Activated CD4-positive, CD25-positive, alpha-beta regulatory T cell treated with anti-CD3 and anti-CD28 coated beads, Interleukin-2, amount 50 U/mL, for 72 hours (primary cell): ENCODE measurements around the gene FOXN1.
"Not testable (repeated sequence)": the region's sequence is repeated elsewhere in the genome, so short reads cannot be mapped to it uniquely, and the experiment has no call there.

Source experiments
- DNase-seq: peaks from one replicate; pipeline ENCODE4 v3.0.0; 2021

The FOXN1 gene, protein sequence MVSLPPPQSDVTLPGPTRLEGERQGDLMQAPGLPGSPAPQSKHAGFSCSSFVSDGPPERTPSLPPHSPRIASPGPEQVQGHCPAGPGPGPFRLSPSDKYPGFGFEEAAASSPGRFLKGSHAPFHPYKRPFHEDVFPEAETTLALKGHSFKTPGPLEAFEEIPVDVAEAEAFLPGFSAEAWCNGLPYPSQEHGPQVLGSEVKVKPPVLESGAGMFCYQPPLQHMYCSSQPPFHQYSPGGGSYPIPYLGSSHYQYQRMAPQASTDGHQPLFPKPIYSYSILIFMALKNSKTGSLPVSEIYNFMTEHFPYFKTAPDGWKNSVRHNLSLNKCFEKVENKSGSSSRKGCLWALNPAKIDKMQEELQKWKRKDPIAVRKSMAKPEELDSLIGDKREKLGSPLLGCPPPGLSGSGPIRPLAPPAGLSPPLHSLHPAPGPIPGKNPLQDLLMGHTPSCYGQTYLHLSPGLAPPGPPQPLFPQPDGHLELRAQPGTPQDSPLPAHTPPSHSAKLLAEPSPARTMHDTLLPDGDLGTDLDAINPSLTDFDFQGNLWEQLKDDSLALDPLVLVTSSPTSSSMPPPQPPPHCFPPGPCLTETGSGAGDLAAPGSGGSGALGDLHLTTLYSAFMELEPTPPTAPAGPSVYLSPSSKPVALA

DNA sequence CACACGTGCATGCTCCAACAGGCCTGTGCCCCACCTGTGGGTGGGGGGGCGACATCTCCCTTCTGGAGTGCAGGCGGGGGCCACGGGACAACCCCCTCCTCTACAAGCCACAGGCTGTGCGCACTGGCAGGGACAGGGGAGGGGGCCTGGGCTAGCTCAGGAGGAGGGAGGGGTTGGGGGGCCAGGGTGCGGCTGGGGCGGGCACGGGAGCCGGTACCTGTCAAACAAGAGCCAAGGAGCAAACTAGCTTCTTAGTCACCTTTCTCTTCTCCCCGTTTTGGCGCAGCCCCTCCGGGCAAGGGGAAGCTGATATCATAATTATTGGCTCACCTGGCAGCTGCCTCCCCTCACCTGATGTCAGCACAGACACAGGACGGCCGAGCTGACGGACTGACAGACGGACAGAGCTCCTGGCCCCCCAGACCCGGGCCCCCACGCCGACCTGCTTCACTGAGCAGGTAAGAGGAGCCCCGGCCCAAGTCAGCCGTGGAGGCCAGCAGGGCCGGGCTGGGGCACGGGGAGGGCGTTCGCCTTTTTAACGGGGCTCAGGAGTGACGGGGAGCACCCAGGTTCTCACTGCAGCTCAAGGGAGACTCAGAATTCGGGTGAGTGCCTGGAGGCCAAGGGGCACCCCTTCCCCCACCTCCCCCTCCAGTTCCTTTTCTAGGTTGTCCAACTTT, at the start of gene FOXN1:
TSS of gene FOXN1 (plus strand) at position 363 of the 680 bp plus-strand sequence. CDS start 17,622 bp downstream, outside the sequence.
- no peak for DNase-seq

DNA sequence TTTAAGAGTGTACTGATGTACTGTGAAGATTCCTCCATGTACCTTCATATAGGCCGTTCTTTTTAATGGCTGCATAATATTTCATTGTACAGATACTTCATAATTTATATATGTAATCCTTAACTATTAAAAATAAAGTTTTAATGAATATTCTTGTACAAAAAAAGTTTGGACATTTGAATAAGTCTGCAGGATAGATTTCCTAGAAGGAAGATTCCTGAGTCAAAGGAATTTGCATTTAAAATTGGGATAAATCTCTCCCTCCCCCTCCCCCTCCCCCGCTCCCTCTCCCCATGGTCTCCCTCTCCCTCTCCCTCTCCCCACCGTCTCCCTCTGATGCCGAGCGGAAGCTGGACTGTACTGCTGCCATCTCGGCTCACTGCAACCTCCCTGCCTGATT, 48.3 kb upstream of the FOXN1 start:
- no peak for DNase-seq

DNA sequence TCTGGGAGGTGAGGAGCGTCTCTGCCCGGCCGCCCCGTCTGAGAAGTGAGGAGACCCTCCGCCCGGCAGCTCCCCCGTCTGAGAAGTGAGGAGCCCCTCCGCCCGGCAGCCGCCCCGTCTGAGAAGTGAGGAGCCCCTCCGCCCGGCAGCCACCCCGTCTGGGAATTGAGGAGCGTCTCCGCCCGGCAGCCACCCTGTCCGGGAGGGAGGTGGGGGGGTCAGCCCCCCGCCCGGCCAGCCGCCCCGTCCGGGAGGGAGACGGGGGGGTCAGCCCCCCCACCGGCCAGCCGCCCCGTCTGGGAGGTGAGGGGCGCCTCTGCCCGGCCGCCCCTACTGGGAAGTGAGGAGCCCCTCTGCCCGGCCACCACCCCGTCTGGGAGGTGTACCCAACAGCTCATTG, 47.3 kb upstream of the FOXN1 start:
- DNase-seq = not testable (repeated sequence)

DNA sequence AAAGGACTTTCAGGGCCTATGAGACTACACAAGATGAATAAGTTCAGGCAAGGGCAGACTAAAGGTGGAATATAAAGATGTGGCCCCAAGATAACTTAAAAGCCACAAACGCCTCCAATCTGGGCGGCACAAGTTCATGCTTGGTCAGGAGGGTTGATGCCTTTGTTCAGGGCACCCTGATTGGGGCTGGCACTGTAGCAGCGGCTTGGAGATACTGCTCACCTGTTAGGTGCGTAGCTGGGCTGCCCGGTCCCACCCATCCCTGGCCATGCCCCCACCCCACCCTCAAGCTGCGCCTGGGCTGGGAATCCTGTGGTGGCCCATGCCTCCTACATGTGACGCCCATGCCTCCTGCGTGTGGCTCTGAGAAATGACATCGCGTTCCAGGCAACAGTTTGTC, 45.2 kb upstream of the FOXN1 start:
- no peak for DNase-seq

DNA sequence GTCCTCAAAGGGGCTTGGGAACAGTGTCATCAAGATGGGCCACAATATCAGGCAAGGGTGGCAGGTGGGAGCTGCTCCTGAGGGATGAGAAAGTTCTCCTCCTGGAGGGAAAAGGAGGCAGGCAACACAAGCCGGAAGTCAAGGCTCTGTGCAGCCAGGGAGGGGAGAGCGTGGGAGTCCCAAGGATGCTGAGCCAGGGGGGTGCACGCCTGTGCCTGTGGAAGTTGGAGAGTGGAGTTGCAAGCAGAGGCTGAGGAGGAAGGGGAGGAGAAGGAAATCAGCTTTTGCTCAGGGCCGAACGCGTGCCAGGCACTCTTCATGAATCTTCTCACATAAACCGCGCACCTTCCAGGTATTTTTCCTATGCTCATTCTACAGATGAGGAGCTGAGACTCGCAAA, 40.1 kb upstream of the FOXN1 start:
- DNase-seq = no peak

DNA sequence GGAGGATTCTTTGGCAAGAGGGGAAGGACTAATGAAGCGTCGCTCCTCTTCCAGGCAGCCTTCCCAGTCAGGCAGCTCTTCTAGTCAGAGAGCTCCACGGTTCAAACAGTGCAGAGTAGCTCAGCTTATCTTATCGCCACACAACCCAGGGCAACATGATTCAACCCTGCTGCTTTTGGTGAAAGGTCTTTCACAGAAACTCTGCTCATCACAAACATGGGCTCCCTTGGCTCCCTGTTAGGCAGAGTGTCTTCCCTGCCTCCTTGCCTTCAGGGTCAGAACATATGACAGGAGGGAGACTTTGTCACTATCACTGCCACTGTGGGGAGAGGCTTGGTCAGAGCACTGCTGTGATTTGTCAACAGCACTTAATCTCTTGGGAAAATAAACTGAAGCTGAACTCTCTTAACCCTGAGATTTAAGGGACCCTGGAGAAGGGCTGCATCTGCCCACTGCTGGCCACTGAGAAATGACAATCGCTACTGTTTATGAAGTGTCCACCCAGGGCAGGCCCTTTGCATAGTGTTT, 39.6 kb upstream of the FOXN1 start:
- DNase-seq = no peak

DNA sequence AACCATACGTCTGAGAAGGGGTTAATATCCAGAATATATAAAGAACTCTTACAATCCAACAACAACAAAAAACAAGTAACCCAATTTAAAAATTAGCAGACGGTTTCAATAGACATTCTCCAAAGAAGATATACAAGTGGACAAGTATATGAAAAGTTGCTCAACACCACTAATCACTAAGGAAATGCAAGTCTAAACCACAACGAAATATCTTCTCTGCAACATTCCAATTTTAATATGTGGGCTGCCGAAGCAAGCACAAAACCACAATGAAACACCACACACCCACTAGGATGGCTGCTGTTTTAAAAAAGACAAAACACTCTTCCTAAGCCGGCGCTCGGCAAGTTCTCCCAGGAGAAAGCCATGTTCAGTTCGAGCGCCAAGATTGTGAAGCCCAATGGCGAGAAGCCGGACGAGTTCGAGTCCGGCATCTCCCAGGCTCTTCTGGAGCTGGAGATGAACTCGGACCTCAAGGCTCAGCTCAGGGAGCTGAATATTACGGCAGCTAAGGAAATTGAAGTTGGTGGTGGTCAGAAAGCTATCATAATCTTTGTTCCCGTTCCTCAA, 38.6 kb upstream of the FOXN1 start:
- DNase-seq = no peak

DNA sequence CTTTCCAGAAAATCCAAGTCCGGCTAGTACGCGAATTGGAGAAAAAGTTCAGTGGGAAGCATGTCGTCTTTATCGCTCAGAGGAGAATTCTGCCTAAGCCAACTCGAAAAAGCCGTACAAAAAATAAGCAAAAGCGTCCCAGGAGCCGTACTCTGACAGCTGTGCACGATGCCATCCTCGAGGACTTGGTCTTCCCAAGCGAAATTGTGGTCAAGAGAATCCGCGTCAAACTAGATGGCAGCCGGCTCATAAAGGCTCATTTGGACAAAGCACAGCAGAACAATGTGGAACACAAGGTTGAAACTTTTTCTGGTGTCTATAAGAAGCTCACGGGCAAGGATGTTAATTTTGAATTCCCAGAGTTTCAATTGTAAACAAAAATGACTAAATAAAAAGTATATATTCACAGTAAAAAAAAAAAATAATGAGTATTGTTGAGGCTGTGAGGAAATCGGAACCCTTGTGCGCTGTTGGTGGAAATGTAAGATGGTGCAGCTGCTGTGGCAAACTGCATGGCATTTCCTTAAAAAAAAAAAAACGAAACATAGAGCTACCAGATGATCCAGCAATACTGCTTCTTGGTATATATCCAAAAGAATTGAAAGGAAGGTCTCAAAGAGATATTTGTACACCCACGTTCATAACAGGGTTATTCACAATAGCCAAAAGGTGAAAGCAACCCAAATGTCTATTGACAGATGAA, 38.0 kb upstream of the FOXN1 start:
- DNase-seq = not testable (repeated sequence)

DNA sequence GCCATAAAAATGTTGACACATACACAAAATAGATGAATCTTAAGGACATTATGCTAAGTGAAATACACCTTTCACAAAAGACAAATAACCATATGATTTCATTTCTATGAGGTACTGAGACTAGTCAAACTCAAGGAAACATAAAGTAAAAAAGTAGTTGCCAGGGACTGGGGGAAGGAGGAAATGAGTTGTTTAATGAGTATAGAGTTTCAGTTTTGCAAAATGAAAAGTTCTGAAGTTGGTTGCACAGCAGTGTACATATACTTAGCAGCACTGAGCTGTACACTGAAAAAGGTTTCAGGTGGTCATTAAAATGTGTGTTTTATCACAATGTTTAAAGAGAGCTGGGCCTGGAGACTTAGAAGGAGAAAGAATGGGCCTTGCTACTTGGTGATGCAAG, 37.4 kb upstream of the FOXN1 start:
- DNase-seq = no peak

DNA sequence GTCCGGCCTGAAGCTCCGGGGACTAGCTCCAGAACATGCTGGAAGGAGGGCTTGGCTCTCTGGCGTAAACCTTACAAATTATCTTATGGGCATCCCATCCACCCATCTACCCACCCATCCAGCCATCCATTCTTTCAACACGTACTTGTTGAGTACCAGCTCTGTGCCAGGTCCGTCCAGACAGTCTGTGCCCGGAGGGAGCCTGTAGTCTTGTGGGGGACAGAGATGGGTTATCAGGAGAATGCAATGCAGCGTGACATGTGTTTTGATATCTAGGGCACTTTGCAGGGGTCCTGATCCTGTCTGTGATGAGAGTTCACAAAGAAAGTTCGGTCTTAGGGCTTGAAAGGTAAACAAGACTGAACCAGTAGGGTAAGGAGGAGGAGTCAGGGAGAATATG, 36.8 kb upstream of the FOXN1 start:
- no peak for DNase-seq

DNA sequence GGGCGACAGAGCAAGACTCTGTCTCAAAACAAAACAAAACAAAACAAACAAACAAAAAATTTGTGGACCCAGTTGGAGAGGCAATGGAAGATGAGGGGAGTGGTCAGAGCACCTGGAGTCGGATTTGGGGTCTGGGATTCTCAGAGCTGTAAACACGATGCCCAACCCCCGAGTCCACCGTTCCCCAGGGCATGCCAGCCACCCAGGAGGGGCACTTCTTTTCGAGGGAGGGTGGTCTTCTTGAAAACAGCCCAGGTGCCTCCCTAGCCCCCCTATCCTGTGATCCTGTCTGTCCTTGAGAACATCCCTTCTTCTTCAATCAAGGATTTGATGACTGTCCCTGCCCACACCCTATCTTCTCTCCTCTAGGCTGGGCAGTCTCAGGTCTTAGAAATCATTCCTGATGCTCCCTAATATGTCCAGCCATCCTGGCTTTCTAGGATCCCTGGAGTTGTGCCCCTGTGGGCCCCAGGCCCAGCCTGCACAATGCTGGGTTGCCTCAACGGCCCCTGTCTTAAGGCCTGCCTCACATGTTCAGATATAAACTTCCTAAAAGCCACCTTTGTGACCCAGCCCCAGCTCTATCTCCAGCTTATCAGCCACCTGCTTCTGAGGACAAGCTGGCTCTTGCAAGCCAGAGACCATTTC, 35.8 kb upstream of the FOXN1 start:
- DNase-seq = no peak

DNA sequence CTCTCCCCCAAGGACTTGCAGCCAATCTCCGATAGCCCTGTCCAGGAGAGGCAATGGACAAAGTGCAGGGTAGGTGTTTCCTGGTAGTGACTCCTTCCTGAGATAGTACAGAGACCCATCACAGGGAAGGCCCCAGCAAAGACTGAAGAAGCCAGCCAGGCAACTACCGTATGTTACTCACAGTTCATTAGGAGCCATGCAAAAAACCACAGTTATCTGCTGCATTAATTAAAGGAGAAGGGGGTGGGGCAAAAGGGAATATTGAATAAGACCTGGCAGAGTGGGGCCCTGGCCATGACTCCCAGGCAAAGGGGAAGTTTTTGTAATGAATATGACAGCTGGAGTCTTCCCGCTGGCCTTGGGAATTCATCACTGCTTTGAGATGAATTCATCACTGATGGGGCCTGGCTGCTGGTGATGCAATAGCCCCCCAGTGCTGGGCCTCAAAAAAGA, 35.2 kb upstream of the FOXN1 start:
- no peak for DNase-seq

DNA sequence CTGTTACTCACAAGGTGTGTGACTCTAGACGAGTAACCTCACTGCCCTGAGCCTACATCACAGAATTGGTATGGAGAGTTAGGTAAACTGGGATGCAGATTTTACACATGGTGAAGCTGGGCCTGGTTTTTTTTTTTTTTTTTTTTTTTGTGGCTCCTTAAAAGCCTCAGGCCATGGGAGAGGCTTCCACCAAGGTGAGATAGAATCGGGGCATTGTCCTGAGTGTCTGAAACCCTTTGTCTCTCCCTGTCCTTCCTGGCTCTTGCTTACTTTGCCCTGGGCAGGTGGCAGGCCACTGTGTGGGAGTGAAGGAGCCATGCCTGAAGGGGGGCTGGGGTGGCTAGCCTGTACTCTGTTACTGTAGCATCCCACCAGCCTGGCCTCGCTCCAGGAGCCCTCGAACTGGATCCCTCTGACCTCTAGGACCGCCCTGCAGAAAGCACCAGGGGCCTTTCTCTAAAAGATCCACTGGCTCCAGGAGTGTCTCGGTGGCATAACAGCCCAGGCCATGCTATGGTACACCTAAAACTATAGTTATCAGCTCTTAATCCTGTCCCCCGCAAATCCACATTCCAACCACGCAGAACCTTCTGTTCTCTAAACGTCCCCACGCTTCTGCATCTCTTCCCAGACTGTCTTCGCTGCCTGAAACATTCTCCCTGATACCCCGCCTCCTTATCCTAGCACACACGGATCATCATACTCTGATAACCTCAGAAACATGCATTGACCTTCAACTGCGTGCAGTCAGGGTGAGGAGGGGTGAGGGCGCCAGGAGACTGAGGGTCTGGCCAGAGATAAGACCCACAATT, 34.4 kb upstream of the FOXN1 start:
- no peak for DNase-seq

DNA sequence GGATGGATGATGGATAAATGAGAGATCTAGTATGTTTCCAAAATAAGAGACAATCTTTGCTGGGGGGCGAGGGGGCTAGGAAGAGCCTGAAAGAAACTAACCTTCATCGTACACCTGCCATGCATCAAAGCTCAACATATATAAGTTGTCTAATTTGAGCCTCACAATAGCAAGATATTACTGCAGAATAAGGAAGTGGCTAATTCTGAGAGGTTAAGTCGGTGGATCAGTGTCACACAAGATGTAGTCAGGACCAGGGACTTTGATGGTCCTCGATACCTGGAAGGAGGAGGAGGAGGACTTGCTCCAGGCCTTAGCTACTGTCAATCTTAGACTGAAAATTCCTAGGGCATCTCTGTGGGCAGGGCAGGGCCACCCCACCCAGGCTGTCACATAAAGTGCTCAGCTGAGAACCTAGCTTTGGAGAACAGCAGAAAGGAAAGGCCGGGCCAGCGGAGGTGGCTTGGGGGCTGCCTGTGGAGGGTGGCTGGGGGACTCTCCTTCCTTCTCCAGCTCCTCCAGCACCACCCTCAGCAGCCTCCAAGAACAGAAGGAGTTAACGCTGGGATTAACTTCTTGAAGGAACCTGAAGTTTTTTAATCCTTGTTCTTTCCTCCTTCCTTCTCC, 33.2 kb upstream of the FOXN1 start:
- no peak for DNase-seq

DNA sequence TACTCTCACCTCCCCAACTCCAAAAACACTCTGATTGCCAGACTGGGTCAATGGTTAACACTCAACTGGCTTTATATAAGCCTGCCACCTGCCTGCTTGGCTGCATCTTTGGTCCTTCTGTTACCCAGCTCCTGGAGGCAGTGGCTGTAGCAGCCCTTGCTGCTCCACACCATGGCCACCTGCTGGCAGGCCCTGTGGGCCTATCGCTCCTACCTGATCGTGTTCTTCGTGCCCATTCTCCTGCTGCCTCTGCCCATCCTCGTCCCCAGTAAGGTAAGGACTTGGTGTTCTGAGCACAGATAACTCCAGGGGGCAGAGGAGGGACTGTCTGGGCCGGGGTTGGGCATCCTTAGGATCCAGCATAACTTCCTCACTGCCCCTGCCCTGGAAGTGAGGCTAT, 32.6 kb upstream of the FOXN1 start, which contains the start of gene SLC13A2:
TSS of gene SLC13A2 (plus strand) at position 103 of the 400 bp plus-strand sequence. CDS start at position 172, 69 bp downstream.
- DNase-seq = no peak

DNA sequence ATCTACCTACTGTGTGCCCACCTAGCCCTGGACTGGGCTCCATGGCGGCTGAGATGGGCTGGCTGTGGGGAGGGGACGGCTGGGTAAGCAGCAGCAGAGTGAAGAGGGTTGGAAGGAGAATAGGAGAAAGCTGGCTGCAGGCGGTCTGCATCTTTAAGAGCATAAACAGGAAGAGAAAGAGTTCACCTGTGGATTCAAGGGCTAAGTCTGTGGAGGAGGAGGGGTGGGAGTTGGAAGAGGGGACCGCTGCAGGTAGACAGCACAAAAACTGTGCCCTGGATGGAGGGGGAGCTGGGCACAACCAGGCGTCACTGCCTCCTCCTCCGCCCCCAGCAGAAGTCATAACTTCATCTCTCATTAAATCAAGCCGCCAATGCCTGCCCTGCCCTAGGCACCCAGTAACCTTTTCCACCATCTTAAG, 32.0 kb upstream of the FOXN1 start:
- no peak for DNase-seq

DNA sequence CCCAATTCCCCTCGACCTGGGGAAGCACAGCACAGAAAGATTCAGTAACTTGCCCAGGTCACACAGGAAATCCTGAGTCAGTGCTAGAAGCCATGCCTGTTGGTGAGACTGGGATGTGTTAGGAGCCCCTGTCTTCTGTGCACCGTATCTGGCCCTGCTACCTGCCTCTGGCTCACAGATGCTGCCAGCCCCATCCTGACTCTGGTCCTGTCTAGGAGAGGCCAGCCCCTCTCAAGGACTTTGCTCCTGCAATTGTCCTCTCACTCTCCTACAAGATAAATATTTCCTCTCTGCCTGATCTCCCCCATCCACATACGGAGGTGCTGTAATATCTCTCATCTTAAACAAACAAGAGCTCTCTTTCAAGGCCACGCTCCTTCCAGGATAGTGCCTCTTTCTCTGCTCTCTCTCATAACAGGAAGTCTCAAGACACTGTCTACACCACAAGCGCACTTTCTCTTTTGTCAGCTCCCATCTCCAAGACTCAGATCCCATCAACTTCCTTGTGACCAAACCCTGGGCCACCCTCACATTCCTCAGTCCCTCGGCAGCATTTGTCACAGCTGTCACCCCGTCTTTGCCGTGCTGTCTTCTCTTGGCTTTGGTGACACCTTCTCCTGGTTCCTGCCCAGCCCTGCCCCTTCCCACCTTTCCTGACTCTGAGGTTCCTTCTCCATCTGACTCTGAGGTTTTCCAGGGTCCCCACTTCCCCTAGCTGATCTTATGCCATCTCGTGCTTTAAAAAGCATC, 30.8 kb upstream of the FOXN1 start:
- DNase-seq = no peak

DNA sequence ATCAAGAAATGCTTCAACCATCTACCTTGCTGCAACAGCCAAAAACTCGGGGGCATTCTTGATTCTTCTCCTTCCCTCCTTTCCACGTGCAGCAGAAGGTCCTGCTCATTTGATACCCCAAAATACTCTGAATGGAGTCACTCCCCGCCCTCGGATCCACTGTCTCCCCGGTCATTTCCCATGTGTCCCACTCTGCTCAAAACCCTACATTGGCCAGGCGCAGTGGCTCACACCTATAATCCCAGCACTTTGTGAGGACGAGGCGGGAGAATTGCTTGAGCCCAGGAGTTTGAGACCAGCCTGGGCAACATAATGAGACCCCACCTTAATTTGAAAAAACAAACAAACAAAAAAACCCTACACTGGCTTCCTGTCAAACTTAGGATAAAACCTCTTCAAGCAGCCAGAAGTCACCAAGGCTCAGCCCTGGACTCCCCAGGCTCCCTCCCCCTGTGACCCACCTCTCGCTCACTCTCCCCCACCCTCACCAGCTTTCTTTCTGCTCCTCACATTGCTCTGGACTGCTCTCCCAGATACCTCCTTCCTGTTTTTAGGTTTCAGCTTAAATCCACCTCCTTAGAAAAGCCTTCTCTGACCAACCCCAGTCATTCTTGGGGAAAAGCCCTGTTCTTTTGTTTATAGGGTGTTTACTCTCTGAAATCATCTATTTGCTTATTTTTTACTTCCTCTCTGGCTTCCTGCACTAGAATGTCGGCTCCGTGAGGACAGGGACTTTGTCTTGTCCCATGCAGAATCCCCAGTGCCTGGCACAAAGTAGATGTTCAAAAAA, 29.9 kb upstream of the FOXN1 start:
- DNase-seq = no peak

DNA sequence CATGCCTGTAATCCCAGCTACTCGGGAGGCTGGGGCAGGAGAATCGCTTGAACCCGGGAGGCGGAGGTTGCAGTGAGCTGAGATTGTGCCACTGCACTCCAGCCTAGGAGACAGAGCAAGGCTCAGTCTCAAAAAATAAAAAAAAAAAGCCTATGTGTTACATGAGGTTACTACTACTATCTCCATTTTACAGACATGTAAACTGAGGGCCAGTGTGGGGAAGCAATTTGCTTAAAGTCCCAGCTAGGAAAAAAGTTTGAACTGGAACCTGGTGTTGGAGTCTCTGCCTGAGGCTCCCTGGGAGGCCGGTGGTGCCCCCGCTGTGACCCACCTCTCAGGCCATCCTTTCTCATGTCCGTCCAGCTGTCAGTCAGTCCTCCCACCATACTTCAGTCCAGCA, 28.2 kb upstream of the FOXN1 start:
- no peak for DNase-seq
